ENCODE results near the gene AEBP2. TPM values are rescaled to one million over a fixed set of nuclear protein-coding genes. Genes with fewer than 3 reads are reported as not detected.

AEBP2 gene
- total and polyA plus RNA-seq, 9 of the 15 experiments (the other 6 are each of a cell fraction or from before 2014, with no cell fraction given): 5.7 to 43.7 (median 10.3) TPM

GRCh38 chr12:19439059-19440018 lies at the start of gene AEBP2 (continued):
- TF ChIP-seq ZNF146 (CRISPR knock-in tag; IDR thresholded peaks at IDR 0.05; ENCODE audit: unreplicated experiment): no peak
- no peak for TF ChIP-seq ZNF449 (CRISPR knock-in tag; IDR thresholded peaks at IDR 0.05)
- no peak for TF ChIP-seq STAG1 (CRISPR knock-in tag; IDR thresholded peaks at IDR 0.05; ENCODE audit: borderline replicate concordance)
- TF ChIP-seq RBFOX2 (IDR thresholded peaks at IDR 0.05; ENCODE audit: low read depth, low read length): peak; percentile 79
- TF ChIP-seq HNRNPLL (IDR thresholded peaks at IDR 0.05; ENCODE audit: low read depth, low read length, poor library complexity, severe bottlenecking): peak; percentile 92
- no peak for TF ChIP-seq FUS (optimal IDR thresholded peaks at IDR 0.05; ENCODE audit: low read depth, low read length)
- TF ChIP-seq E2F1 (CRISPR knock-in tag; IDR thresholded peaks at IDR 0.05): no peak
- TF ChIP-seq ZNF766 (CRISPR knock-in tag; conservative IDR thresholded peaks at IDR 0.05): no peak
- no peak for TF ChIP-seq BRF2 (IDR thresholded peaks at IDR 0.05; ENCODE audit: borderline replicate concordance, insufficient read depth, insufficient read length)
- TF ChIP-seq GATAD2B (IDR thresholded peaks at IDR 0.05; ENCODE audit: borderline replicate concordance): no peak
- TF ChIP-seq CHD4 (IDR thresholded peaks at IDR 0.05; ENCODE audit: insufficient read depth, insufficient replicate concordance, low read depth, low read length, poor library complexity, severe bottlenecking): no peak
- TF ChIP-seq CBX1 (IDR thresholded peaks at IDR 0.05; ENCODE audit: low read depth): 0 out of 2 replicates have a peak, but pooled peaks have one; percentile 19
- TF ChIP-seq E2F4 (CRISPR knock-in tag; IDR thresholded peaks at IDR 0.05; ENCODE audit: low read depth): no peak
- no peak for TF ChIP-seq POLR3G (IDR thresholded peaks at IDR 0.05; ENCODE audit: extremely low read depth, insufficient read length, insufficient replicate concordance)
- peak; percentile 85 for TF ChIP-seq PCBP1 (IDR thresholded peaks at IDR 0.05; ENCODE audit: low read depth, low read length, poor library complexity, severe bottlenecking)
- no peak for TF ChIP-seq BRCA1 (IDR thresholded peaks at IDR 0.05)
- TF ChIP-seq BRCA1 (CRISPR knock-in tag; IDR thresholded peaks at IDR 0.05): no peak
- TF ChIP-seq ZBTB12 (CRISPR knock-in tag; IDR thresholded peaks at IDR 0.05): 0 out of 2 replicates have a peak, but pooled peaks have one; percentile 39
- TF ChIP-seq ZSCAN32 (CRISPR knock-in tag; IDR thresholded peaks at IDR 0.05): no peak
- TF ChIP-seq ZNF436 (CRISPR knock-in tag; IDR thresholded peaks at IDR 0.05): no peak
- no peak for TF ChIP-seq PHF21A (IDR thresholded peaks at IDR 0.05; ENCODE audit: borderline replicate concordance, low read depth)

Data from K562 (cell line).